Activated naive CD4-positive, alpha-beta T cell treated with anti-CD3 and anti-CD28 coated beads, Interleukin-2, amount 50 U/mL, for 16 hours (primary cell): ENCODE results near the gene RNF38.
"Not testable (repeated sequence)": the region's sequence is repeated elsewhere in the genome, so short reads cannot be mapped to it uniquely, and the experiment has no call there.

Experiments used
- DNase-seq: peaks from one replicate; pipeline ENCODE4 v3.0.0-alpha.2; 2020

Gene RNF38

DNA sequence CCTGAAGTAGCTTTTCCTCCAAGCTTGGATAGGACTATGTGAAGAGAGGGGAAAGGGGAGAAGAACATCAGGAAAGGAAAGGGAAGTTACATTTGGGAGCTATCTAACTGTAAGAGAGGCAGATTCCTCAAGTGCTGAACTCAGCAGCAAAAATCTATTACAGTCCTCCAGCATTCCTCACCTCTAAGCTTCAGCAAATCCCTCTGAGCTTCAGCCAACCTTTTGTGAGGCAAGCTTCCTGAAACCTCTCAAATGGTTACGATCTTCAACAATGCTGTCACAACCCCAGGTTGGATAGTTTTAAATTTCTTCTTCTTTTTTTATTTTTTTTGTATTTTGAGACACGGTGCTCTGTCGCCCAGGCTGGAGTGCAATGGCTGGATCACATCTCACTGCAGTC is 2.5 kb upstream of the RNF38 start:
- no peak for DNase-seq

DNA sequence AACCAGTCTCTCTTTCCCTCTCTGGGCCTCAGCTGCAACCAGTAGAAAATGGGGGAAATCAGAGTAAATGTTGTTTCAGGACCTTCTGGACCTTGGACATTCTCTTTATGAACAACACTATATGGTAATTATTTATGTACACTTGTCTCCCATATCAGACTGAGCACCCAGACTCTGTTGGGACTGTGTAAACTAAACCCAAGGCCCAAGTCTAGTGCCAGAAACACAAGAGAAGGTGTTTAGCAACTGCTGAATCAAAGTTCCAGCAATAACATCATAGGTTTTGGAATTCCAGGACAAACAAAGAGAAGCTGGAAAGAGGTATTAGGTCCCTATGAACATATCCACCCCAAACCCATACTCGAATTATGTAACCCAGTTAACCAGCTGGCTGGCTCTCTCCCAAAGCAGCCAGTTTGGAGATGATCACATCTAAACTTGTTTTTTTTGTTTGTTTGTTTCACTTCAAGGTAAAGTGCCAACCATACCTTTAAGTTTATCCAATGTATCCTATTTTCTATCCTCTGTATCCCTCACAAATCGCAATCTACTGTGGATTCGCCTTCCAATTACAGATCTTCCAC is 1.9 kb upstream of the RNF38 start:
- no peak for DNase-seq

DNA sequence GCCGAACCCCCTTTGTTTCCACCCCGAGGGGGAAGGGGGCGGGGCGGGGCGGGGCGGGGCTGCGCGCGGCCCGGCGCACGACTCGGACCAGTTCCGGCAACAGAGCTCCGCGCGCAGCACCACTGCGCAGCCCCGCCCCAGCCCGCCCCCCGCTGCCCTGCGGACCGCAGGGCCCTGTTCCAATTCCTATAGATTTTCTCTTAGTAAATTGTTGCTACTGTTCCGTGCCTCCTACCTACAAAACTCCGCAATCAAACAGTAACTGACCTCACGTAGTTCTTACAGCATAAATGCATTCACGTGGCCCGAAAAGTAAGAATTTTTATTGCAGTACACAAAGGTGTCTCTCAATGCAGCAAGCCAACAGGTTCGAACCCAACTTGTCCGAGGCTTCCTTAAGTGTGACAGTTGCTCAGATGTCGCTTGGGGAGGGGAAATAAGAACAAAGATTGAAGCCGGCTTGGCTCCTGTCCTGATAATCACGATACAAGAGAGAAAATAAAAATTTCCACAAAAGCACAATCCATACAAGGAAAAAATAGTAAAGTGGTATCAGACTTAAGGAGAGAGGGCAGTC is 1.2 kb upstream of the RNF38 start:
- DNase-seq: no peak

DNA sequence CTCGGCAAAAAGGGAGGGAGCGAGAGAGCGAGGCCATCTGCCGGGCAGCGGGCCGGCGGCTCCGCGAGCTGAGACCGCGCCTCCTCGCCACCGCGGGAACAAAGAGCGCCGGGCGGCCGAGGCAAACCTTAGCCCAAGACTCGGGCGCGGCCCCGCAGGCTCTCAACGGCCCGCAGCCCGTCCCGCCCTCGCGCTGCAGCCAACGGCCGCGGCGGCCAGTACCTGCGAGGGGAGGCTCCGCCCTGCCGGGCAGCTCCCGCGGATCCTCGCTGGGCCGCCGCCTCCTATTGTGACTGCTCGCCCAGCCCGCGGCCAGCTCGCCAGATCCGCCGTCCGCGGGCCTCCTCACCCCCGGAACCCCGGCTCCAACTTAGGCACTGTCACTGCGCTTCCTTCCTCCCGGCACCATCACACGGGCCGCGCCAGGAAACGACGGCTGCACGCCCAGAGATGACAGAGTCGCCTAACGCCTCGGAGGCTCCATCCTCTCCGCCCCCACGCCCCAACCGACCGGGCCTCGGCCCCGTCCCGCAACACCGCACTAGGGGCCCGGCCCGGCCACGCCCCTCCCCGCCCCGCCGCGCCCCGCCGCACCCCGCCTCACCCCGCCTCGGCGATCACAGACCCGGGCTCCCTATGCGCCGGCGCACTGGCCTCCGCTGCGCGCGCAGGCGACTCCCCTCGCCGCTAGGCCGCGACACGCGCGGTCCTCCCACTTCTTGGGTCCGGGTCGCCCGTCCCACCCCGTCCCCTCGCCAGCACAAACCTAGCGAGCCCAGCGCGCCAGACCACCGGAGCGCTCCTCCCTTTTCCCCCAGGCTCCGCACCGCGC is 479 bp upstream of the RNF38 start:
- peak; percentile 92 for DNase-seq

DNA sequence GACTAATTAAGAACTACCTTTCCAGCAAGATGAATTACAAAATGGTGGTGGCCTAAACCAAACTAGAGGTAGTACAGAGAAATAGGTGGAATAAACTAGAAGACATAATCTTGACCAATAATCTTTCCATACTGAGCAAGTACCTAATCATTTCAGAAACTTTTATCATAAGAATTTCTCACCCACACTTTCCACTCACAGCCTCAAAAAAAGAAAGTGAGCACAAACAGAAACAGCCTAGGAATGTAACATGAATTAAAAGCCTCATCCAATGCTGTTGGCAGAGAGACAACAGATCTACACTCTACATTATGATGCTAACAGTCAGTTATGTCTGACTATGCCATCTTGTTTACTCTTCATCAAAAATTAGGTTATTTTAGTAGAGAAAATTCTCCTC is 1.3 kb downstream of the RNF38 start:
- no peak for DNase-seq

DNA sequence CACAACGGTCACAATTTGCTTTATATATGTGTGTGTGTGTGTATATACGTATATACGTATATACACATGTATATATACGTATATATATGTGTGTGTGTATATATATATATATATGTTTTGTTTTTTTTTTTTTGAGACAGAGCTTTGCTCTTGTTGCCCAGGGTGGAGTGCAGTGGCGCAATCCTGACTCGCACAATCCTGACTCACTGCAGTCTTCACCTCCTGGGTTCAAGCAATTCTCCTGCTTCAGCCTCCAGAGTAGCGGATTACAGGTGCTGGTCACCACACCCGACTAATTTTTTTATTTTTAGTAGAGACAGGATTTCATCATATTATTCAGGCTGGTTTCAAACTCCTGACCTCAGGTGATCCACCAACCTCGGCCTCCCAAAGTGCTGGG is 3.1 kb downstream of the RNF38 start:
- DNase-seq: no peak

DNA sequence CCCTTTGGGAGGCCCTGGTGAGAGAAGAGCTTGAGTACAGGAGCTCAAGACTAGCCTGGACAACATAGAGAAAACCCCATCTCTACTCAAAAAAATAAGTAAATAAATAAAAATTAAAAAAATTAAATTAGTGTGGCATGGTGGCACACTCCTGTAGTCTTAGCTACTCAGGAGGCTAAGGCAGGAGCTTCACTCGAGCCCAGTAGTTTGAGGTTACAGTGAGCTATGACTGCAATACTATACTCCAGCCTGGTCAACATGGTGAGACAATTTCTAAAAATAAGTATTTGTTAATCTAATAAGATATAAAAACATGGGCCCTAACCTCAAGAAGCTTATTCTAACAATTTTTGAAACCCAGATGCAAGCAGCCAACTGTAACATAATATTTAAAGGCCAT is 7.6 kb downstream of the RNF38 start:
- DNase-seq: no peak

DNA sequence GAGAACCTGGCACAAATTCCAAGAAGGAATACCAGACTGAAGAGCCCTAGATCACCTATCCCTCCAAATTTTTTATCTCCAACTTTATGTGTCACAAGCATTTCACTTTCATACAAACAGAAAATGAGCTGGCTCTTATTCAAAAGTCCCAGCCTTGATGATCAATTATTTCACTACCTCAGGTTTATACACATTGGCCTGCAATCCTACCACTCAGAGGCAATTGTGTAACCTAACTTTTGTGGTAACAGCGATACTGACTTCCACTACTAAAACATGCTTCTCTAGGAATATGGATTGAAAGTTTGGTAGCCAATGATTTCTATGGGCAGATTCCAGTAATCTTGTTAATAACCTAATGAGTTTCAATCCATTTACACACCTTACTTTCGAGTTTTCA is 10.5 kb downstream of the RNF38 start:
- no peak for DNase-seq

DNA sequence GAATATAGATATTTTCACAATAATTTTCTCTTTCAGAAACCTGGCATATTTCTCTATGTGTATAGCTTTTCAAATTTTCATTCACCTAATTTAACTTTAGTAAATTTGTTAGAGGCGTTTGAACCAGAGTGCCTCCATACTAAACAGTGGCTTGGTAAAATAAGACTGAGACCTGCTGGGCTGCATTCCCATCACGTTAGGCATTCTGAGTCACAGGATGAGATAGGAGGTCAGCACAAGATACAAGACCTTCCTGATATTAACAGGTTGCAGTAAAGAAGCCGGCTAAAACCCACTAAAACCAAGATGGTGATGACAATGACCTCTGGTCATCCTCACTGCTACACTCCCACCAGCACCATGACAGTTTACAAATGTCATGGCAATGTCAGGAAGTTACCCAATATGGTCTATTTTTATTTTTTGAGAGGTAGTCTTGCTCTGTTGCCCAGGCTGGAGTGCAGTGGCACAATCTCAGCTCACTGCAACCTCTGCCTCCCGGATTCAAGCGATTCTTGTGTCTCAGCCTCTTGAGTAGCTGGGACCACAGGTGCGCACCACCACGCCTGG is 13.6 kb downstream of the RNF38 start:
- DNase-seq: not testable (repeated sequence)

DNA sequence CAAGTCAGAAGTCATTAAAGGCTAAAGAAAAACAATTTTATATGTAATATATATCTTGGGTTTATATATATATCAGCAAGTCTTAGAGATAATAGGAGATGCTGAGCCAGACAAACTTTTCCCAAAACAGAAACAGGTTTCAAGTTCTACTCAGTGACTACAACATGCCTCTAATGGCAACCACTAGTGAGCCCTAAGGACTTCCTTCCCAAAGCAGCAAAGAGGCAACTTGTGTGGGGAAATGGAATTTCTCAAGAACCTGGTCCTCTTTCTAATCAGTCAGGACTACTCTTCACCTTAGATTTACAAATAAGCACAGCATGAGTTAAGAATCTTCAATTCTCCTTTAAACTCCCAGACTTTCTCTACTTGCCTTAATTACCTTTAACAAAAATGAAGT is 17.6 kb downstream of the RNF38 start:
- DNase-seq: no peak

DNA sequence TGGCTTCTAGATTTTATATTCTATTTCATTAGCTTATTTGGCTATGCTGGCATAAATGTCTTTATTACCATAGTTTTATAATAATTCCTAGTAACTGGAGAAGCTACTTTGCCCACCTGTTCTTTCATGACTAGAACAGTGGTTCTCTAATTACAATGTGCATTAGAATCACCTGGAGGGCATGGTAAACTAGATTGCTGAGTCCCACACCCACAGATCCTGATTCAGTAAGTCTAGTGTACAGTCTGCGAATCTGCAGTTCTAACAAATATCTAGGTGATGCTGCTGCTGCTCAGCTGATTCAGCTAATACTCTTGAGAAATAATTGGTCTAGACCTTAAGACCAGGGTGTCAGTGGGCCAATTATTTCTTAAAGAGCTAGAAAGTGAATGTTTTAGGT is 35.5 kb downstream of the RNF38 start:
- no peak for DNase-seq

DNA sequence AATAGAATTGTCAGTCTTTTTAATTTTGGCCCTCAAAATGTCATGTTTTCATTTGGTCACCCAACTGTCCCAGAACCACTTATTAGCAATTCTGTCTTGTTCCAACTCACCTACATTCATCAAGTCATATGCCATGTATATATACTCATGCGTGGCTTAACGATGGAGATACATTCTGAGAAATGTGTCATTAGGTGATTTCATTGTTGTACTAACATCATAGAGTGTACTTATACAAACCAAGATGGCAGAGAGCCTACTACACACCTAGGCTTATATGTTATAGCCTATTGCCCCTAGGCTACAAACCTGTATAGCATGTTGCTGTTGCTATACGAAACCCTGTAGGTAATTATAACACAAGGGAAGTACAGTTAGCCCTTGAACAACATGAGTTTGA is 36.6 kb downstream of the RNF38 start:
- no peak for DNase-seq

DNA sequence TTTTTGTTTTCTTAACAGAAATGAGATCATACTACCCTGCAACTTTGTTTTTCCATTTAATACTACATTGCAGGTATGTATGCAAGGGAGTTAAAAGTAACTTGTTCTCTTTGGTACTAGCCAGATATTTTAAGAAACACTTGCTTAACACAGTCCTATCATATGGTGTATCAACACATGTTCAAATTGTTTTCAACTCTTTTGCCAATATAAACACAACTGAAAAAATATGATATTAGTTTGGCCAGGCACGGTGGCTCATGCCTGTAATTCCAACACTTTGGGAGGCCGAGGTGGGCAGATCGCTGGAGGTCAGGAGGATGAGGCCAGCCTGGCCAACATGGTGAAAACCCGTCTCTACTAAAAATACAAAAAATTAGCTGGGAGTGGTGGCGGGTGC is 41.6 kb downstream of the RNF38 start:
- no peak for DNase-seq

DNA sequence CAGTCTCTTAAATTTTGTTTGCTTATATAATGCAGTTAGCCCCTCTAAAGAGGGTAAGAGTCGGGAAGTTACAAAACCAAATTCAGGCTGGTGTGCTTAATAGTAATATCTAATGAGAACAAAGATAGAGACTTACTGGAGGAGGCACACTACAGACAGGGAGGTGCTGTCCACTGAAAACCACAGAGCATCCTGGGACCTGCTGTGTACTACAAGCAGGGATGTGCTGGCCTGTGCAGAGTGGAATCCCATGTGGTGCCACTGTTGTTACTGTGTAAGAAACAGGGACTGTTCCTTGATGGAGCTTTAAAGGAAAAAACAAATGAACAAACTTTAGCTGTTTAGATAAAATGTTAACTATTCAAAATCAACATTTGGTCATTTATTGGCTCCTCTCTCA is 42.4 kb downstream of the RNF38 start:
- no peak for DNase-seq

DNA sequence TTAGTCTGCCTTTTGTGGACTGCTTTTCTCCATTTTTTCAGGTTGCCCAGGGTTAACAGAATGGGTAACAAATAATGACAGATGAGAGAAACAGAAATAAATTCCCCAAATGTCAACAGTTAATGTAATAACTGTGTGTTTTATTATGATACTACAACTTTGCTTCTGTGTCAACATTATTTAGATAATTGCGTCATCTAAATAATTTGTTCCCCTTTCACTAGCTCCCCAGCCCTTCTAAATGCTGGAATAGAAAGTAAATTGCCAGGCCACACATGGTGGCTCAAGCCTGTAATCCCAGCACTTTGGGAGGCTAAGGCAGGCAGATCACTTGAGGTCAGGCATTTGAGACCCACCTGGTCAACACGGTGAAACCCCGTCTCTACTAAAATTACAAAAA is 53.5 kb downstream of the RNF38 start:
- no peak for DNase-seq

DNA sequence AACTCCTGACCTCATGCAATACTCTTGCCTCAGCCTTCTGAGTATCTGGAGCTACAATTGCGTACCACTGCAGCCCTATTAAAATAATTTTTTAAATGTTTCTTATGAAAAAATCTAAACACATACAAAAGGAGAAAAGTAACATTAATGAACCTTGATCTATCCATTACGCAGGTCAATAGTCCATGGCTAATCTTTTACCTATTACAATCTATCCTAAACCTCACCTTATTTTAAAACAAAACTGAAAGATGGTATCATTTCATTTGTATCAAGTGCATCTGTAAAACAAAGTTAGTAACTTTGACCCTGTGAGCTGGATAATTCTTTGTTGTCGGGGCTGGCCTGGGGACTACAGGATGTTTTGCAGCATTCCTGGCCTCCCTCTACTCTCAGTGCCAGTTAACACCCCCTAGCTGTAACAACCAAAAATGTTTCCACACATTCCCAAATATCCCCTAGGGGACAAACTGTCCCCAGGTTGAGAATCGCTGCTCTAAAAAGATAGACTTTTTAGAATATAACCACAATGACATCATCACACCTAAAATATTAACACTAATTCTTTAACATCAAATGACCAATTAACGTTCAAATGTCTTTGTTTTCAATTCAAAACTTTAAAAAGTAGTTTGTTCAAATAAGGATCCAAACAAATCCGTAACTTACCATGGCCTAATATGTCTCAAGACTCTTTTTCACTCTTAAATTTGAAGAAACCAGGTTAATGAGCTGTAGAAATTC is 54.8 kb downstream of the RNF38 start:
- no peak for DNase-seq

DNA sequence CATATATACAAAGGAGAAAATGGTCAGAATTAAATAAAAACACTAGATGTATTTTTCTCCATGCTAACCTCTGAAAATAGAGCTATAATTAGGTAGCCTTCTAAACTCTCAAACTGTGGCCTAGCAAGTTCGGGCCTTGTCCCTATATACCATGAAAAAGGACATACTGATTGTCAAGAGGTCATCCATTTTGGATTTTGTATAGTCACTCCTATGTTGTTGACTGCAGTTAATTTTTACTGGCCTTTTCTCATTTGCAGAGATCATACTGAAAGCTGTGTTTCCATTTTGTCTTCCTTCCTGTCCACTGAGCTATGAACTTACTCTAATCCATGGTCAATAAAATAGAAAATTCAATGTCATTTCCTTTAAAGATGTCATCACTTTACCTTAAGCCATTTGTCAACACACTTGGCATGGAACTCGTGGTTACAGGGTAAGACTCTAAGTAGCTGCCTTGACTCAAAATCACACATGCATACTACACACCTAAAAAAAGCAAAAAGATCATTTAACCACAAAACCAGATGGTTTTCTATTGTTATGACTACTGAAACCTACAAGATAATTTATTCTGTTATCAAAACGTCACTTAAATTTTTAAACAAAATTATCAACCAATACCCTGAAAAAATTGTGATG is 58.0 kb downstream of the RNF38 start:
- DNase-seq: no peak

DNA sequence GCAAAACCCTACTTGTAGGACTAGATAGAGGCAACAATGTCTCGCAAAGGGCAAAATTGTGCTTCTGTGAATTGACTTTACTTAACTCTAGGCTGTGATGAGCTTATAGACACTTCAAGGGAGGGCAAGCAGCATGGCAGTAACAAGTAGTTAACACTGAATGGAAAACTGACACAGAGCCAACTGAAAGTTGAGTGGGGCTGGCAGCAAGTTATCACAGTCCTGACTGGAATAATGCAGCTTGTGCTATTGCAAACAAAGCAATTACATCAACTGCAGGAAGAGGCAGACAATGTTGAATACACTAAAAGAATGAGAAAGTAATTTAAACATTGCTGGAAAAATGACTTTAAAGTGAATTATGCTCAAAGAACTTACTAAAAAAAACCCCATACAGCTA is 62.2 kb downstream of the RNF38 start:
- no peak for DNase-seq

DNA sequence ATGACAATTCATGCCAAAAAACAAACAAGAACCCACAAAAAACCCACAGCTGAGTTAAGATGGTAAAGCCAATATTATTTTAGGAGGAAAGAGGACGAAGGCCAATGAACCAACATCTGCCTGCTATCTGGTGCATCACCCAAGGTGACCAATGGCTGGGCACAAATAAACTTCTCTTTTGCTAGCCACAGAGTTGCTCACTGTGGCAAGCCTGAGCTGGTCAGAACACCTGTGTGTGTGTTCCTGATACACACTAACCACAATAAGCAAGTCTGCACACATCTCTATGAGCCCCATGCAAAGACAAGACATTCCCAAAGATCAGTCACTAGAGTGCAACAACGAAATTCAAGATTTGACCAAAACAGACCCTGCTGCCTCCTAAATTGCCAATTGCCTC is 63.1 kb downstream of the RNF38 start:
- no peak for DNase-seq

DNA sequence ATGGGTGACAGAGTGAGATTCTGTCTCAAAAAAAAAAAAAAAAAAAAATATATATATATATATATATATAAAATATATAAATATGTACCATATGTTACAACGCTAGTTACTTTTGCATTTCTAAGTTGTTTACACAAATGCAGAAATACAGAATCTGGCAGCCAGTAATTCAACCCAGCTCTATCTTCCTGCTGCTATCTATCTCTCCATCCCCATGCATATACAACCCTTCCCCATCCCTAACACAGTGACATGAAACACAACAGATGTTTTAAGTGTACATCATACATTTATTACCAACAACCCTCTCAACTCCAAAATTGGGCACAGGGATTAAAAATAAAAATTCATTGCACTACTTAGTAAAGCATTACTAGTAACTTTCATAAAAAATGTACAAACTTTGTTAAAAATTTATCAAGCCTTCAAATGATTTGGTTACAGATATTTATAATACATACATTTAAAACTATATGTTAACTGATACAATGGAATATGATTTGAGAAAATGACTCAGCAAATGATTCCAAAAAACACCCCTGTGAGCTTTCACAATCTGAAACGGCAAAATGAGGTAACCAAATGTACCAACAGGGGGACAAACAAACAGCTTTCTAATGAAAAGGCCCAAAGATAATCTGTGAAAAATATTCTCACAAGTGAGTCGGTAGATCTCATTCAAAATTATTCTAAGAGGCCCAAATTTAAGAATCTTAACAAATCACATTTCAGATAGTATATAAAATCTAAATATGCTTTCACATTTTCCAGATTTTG is 63.8 kb downstream of the RNF38 start:
- no peak for DNase-seq

DNA sequence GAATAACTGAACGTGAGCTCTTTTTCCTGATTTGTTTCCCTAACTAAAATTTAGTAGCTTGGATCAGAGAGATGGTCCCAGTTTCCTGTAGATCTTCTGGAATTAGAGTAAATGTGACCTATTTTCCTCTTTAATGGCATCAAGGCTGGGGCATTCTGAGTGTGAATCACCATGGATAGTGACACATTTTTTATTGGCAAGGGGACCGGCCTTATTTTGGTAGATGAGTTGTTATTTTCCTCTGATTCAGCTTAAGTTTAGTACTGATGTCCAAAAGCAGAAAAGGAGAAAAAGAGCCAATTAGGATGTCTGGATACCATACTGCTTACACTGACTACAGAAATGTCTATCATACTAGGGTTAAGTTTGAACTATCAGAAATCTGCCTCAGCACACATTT is 68.1 kb downstream of the RNF38 start:
- no peak for DNase-seq

DNA sequence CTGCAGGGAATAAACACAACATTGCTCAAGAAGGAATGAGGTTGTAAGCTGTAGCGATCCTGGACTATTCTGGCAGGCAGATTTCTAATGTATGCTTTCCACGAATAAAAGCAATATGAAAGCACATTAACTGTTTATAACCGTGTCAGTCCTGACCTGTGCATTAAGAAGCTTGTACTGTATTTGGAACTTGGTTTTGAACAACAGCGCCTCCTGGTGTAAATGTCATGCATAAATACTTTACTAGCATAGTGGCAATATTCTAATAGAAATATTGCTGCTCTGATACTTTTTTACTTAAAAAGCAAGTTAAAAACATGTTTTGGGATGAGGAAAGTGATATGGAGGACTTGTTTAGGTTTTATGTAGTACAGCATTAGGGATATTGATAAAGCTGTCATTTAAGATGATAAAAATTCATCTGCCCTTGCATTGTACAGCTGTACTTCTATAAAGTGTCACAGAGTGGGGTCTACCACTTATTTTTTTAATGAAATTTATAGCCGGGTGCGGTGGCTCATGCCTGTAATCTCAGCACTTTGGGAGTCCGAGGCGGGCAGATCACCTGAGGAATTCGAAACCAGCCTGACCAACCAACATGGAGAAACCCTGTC is 71.2 kb downstream of the RNF38 start:
- DNase-seq: peak; percentile 21
